Adrenal gland (tissue), 12 donors: ENCODE data around the gene PTPRN2. TPM values are rescaled to one million over a fixed set of nuclear protein-coding genes. Genes with fewer than 3 reads are reported as not detected.

Experiments used
- DNase-seq, 7 donors: peaks; one replicate each; pipeline ENCODE4 v3.0.0-alpha.2; 2019 to 2020
- H3K27ac ChIP-seq, 5 donors: fragments of 200-600 bp; sonication (generic) in 4 of 5; 1 replicate in 3 of 5; 2 replicates in 2 of 5; pipeline versions ENCODE4 v1.5.1 to v1.8.0; 2016 to 2020; ENCODE audit warnings: mild to moderate bottlenecking in 1 of 5
- H3K27me3 ChIP-seq: fragments of 200-600 bp; 2 replicates; pipeline ENCODE4 v1.8.0; 2021
- H3K36me3 ChIP-seq, 2 donors: fragments of 200-600 bp; replicated peaks in 1 of 2; 1 replicate in 1 of 2; 2 replicates in 1 of 2; pipeline versions ENCODE4 v1.5.1 to v1.8.0; 2018 to 2022
- H3K4me1 ChIP-seq, 2 donors: fragments of 200-600 bp; replicated peaks in 1 of 2; 1 replicate in 1 of 2; 2 replicates in 1 of 2; pipeline versions ENCODE4 v1.5.1 to v1.8.0; 2018 to 2021
- H3K4me3 ChIP-seq, 4 donors: fragments of 200-600 bp; sonication (generic) in 3 of 4; one replicate each; pipeline ENCODE4 v1.5.1; 2016 to 2018
- H3K9me3 ChIP-seq, 3 donors: fragments of 200-600 bp; sonication (generic) in 1 of 3; replicated peaks in 1 of 3; 1 replicate in 2 of 3; 2 replicates in 1 of 3; pipeline versions ENCODE4 v1.5.1 to v1.8.0; 2016 to 2021
- CTCF ChIP-seq, 6 experiments: fragments of 450-650 bp in 4 of 6; fragments of 200-600 bp in 2 of 6; sonication (generic) in 1 of 6; IDR thresholded peaks; 1 replicate in 5 of 6; 2 replicates in 1 of 6; pipeline versions ENCODE4 v1.5.1 to v1.8.0; 2016 to 2021; ENCODE audit warnings: antibody characterized with exemption in 6 of 6, mild to moderate bottlenecking in 2 of 6, moderate library complexity in 1 of 6
- POLR2A ChIP-seq, 2 donors: fragments of 450-650 bp; IDR thresholded peaks; one replicate each; pipeline ENCODE4 v1.6.1; 2017; ENCODE audit warnings: antibody characterized with exemption in 2 of 2, mild to moderate bottlenecking in 2 of 2, moderate library complexity in 1 of 2
- WGBS, 4 donors: extraction: QIAGEN DNeasy Blood & Tissue Kit in 2 of 4; methylation state at CpG; one replicate each; pipeline versions ENCODE4 v1.1.5 to v1.1.7; 2013 to 2017; 5-methylcytosine and 5-hydroxymethylcytosine counted together
- intact Hi-C, 2 donors: fragments of 100-400 bp; cut with DNase I; formaldehyde crosslinking; loops; one replicate each; pipeline versions ENCODE4 v1.14.1 to v1.15.0; 2022 to 2023
- polyA plus RNA-seq, 3 donors: library from polyadenylated mRNA; stranded (reverse); fragments of 200-250 nt in 2 of 3; fragments of 350-450 nt in 1 of 3; fragmentation: Illumina TruSeq in 1 of 3; extraction: RNeasy Lipid Tissue Mini Kit (QIAGEN cat#74804) in 1 of 3; gene quantifications; one replicate each; pipeline ENCODE4 v1.2.3, GENCODE V29; 2013 to 2014
- total RNA-seq, 9 donors: library from RNA; depleted of rRNA in 4 of 9; stranded (reverse); fragments of >200 nt in 4 of 9; fragments of 120-200 nt in 1 of 9; fragmentation: NEBNext Ultra II Directional in 1 of 9; extraction: Animal tissue kit (Norgen Biotek cat#: 25700) in 1 of 9; gene quantifications; one replicate each; pipeline versions ENCODE4 v1.1.0 to v1.2.4, GENCODE V29; 2013 to 2023
- donor health status: healthy with polysubstance abuse.
- donor health status: Bipolar disorder and iron deficiency.
- donor health status: DM: yes; HTN: yes; CAD: no.
- donor health status: DM: no; HTN: no; CAD: no.
- donor health status: DM: no; HTN: no; CAD: no.
- donor health status: DM: yes; HTN: yes; CAD: no.

PTPRN2 gene
- total and polyA plus RNA-seq, 12 donors: 2.2 to 16.2 (median 3.4) TPM

DNA sequence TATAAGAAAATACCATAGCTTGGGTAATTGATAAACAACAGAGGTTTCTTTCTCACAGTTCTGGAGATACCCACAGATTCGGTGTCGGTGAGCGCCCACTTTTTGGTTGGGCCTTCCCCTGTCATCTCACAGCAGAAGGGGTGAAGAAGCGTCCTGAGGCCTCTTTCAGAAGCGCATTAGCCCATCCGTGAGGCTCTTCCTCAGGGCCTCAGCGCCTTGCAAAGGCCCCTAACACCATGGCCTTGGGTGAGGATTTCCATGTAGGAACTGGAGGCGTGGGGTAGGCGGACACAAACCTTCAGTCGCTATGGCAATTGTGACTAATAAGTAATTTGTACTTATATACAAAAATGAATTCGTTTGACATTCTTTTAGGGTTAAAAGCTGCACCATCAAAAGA lies 316.0 kb downstream of the PTPRN2 start:
- Histone ChIP-seq H3K4me3 (no peak overlapping the region), H3K27ac (no peak overlapping the region), H3K27me3 (no peaks in the 10 kb centered on the region), H3K9me3 (no peaks in the 10 kb centered on the region), H3K4me1 (no peaks in the 10 kb centered on the region), H3K36me3 (no peaks in the 10 kb centered on the region)
- TF ChIP-seq CTCF (IDR thresholded peaks at IDR 0.05): no peak
- TF ChIP-seq POLR2A (IDR thresholded peaks at IDR 0.05): no peak
- intact Hi-C loops: no loop called here
- 91 to 95% (median 92%) methylated on average over 11 of the region's 11 CpGs for WGBS, 4 donors
- no peak for DNase-seq

DNA sequence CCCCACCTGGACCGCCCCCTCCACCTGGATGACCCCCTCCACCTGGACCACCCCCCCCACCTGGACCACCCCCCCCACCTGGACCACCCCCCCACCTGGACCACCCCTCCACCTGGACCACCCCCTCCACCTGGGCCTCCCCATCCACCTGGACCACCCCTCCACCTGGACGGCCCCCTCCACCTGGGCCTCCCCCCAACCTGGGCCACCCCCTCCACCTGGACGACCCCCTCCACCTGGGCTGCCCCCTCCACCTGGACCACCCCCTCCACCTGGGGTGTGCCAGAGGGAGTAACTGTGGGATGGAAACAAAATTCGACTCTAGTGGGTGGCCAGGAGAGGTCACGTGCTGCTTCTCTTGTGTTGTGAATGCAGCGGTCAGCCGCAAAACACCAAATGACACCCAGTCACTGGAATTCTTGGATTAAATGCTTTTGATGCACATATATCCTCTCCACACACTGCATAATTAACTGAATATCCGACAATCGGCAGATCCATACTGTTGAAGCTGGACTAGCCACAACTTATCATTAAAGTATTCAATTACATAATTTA lies 316.7 kb downstream of the PTPRN2 start:
- Histone ChIP-seq H3K36me3 (no peaks in the 10 kb centered on the region), H3K4me3 (no peak overlapping the region), H3K4me1 (no peaks in the 10 kb centered on the region), H3K27ac (no peak overlapping the region), H3K9me3 (no peaks in the 10 kb centered on the region), H3K27me3 (no peaks in the 10 kb centered on the region)
- no peak for DNase-seq
- intact Hi-C loops: no loop called here
- 90 to 98% (median 92%) methylated on average over 5 to 9 of the region's 9 CpGs for WGBS, 4 donors
- TF ChIP-seq POLR2A (IDR thresholded peaks at IDR 0.05) (no peak), CTCF (IDR thresholded peaks at IDR 0.05) (no peak)

- Histone ChIP-seq H3K27ac (no peak overlapping the region), H3K4me3 (no peak overlapping the region), H3K4me1 (no peaks in the 10 kb centered on the region), H3K27me3 (no peaks in the 10 kb centered on the region), H3K9me3 (no peaks in the 10 kb centered on the region), H3K36me3 (no peaks in the 10 kb centered on the region)
- 82 to 89% (median 86%) methylated on average over 6 to 13 of the region's 13 CpGs for WGBS, 4 donors
- no peak for TF ChIP-seq POLR2A (IDR thresholded peaks at IDR 0.05)
- TF ChIP-seq CTCF (IDR thresholded peaks at IDR 0.05): no peak
- no peak for DNase-seq
- intact Hi-C loops: no loop called here
These were observed 317.4 kb downstream of the PTPRN2 start for GRCh38 chr7:158270106-158270775.

DNA sequence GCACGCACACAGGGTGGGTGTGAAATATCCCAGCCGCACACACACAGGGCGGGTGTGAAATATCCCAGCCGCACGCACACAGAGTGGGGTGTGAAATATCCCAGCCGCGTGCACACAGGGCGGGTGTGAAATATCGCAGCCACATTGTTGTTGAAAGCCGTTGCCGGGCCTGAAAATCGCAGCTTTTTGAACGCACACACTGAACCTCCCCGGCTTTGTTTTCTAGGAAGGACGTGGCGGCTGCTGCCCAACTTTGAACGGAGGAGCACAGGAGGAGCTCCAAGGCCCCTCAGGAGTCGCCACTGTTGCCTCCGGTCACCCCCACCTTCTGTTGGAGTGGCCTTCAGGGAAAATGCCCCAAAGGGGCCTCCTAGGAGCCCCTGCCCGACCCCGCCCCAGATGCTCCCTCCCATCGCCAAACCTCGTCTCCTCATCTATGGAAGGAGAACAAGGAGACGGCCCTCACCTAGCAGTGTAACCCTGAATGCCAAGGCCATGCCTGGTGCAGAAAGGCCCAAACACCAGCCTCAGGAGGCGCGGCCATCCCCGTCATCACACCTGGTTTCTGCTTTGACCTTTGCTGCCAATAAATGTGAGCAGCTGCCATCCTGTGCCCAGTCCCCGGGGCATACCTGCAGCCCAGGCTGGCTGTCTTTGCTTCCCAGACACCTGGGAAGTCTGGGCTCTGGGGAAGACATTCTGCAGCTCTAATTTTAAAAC lies 318.6 kb downstream of the PTPRN2 start:
- intact Hi-C loops: no loop called here
- DNase-seq: no peak
- Histone ChIP-seq H3K4me3 (no peak overlapping the region), H3K36me3 (no peaks in the 10 kb centered on the region), H3K4me1 (no peaks in the 10 kb centered on the region), H3K27ac (no peak overlapping the region), H3K27me3 (no peaks in the 10 kb centered on the region), H3K9me3 (no peaks in the 10 kb centered on the region)
- 77 to 83% (median 80%) methylated on average over 13 to 28 of the region's 28 CpGs for WGBS, 4 donors
- TF ChIP-seq POLR2A (IDR thresholded peaks at IDR 0.05) (no peak), CTCF (IDR thresholded peaks at IDR 0.05) (no peak)
